Upper lobe of left lung (tissue), 4 donors: Measurements from ENCODE around the gene CORO7.

Experiments used
- CTCF ChIP-seq, 6 experiments: fragments of 450-650 bp in 4 of 6; fragments of 200-600 bp in 2 of 6; sonication (generic) in 2 of 6; IDR thresholded peaks; one replicate each; pipeline ENCODE4 v1.5.1; 2016 to 2019; ENCODE audit warnings: antibody characterized with exemption in 6 of 6
- EP300 ChIP-seq, 4 donors: sonication (generic); formaldehyde crosslinking; IDR thresholded peaks; one replicate each; pipeline ENCODE4 v1.5.1; 2017; ENCODE audit warnings: antibody characterized with exemption in 4 of 4, control low read depth in 2 of 4
- POLR2A ChIP-seq, 4 donors: fragments of 450-650 bp; IDR thresholded peaks; one replicate each; pipeline ENCODE4 v1.5.1; 2016 to 2017; ENCODE audit warnings: antibody characterized with exemption in 4 of 4, mild to moderate bottlenecking in 2 of 4
- POLR2AphosphoS5 ChIP-seq, 2 donors: sonication (generic); formaldehyde crosslinking; IDR thresholded peaks; one replicate each; pipeline ENCODE4 v1.5.1; 2017; ENCODE audit warnings: antibody characterized with exemption in 2 of 2

- TF ChIP-seq POLR2A (IDR thresholded peaks at IDR 0.05) (no peak), POLR2AphosphoS5 (IDR thresholded peaks at IDR 0.05) (no peak), CTCF (IDR thresholded peaks at IDR 0.05) (no peak), EP300 (IDR thresholded peaks at IDR 0.05) (no peak)
These were observed 33.5 kb downstream of the CORO7 start for GRCh38 chr16:4382795-4383357.
